OCI-LY7 (cell line): ENCODE data around the gene SYT9. TPM values are rescaled to one million over a fixed set of nuclear protein-coding genes. Genes with fewer than 3 reads are reported as not detected.

ENCODE experiments used
- BruUV-seq: library from RNA; stranded (reverse); fragments of 400-500 nt; replicated peaks from 2 replicates; lab custom pipeline; 2021; lab: Mats Ljungman, UMichigan
- CTCF ChIA-PET: fragments of 300-600 bp; sonication (Branson Sonifier 250); formaldehyde crosslinking; loops from one replicate; lab custom pipeline; 2022; ENCODE audit warnings: antibody characterized with exemption; ENCODE audit not compliant: unreplicated experiment; lab: Charles Lee
- POLR2A ChIA-PET: fragments of 300-600 bp; sonication (Branson Sonifier 250); formaldehyde crosslinking; loops from one replicate; lab custom pipeline; 2022; ENCODE audit warnings: antibody characterized with exemption; lab: Charles Lee
- DNase-seq: peaks from one replicate; pipeline ENCODE4 v3.0.0-alpha.2; 2015; ENCODE audit warnings: low spot score
- H2AFZ ChIP-seq: fragments of 200-600 bp; sonication (generic), shearing (Covaris generic); 2 replicates; pipeline ENCODE4 v1.6.1; 2014; ENCODE audit warnings: mild to moderate bottlenecking, antibody characterized with exemption, low read length, moderate library complexity
- H3K27ac ChIP-seq: fragments of 200-600 bp; sonication (generic); 2 replicates; pipeline ENCODE4 v1.5.1; 2014; ENCODE audit warnings: mixed run types, low read depth, mild to moderate bottlenecking, moderate library complexity, low read length, inconsistent platforms; ENCODE audit not compliant: poor library complexity, severe bottlenecking
- H3K36me3 ChIP-seq: fragments of 200-600 bp; sonication (generic); 2 replicates; pipeline ENCODE4 v1.6.1; 2014; ENCODE audit warnings: mild to moderate bottlenecking, antibody characterized with exemption, low read length, moderate library complexity, mixed read lengths; ENCODE audit not compliant: insufficient read depth
- H3K4me1 ChIP-seq: fragments of 200-600 bp; sonication (generic); 2 replicates; pipeline ENCODE4 v1.5.1; 2014; ENCODE audit warnings: mild to moderate bottlenecking, low read length; ENCODE audit not compliant: insufficient read depth, poor library complexity, severe bottlenecking
- H3K4me2 ChIP-seq: fragments of 200-600 bp; sonication (generic); 2 replicates; pipeline ENCODE4 v1.6.1; 2014; ENCODE audit warnings: mild to moderate bottlenecking, low read length
- H3K4me3 ChIP-seq: fragments of 200-600 bp; sonication (generic); 2 replicates; pipeline ENCODE4 v1.5.1; 2014; ENCODE audit warnings: mild to moderate bottlenecking, low read depth, low read length; ENCODE audit not compliant: poor library complexity, severe bottlenecking
- H3K79me2 ChIP-seq: fragments of 200-600 bp; sonication (generic); 2 replicates; pipeline ENCODE4 v1.6.1; 2016; ENCODE audit warnings: low read depth, mild to moderate bottlenecking, low read length, moderate library complexity, mixed read lengths; ENCODE audit not compliant: insufficient read depth
- H3K9me2 ChIP-seq: fragments of 200-600 bp; sonication (generic); 2 replicates; pipeline ENCODE4 v1.6.1; 2016; ENCODE audit warnings: mild to moderate bottlenecking, low read length, mixed read lengths; ENCODE audit not compliant: insufficient read depth
- H3K9me3 ChIP-seq: fragments of 200-600 bp; sonication (generic); 2 replicates; pipeline ENCODE4 v1.6.1; 2014; ENCODE audit warnings: mild to moderate bottlenecking, mixed run types, low read length, mixed read lengths
- H4K20me1 ChIP-seq: fragments of 200-600 bp; sonication (generic); 2 replicates; pipeline ENCODE4 v1.6.1; 2014; ENCODE audit warnings: mild to moderate bottlenecking, antibody characterized with exemption, low read length, moderate library complexity, mixed read lengths; ENCODE audit not compliant: insufficient read depth
- EZH2phosphoT487 ChIP-seq: fragments of 200-600 bp; sonication (generic); IDR thresholded peaks from 2 replicates; pipeline ENCODE4 v1.6.1; 2018; ENCODE audit warnings: low read depth, borderline replicate concordance, mild to moderate bottlenecking, mixed run types, antibody characterized with exemption, low read length, moderate library complexity, mixed read lengths
- intact Hi-C: fragments of 100-400 bp; cut with micrococcal nuclease; formaldehyde crosslinking; loops from one replicate; pipeline ENCODE4 v1.10.0; 2022; ENCODE audit not compliant: unreplicated experiment
- total RNA-seq, 2 experiments: library from RNA; depleted of rRNA in 1 of 2; stranded (reverse); fragments of >200 nt in 1 of 2; shearing (Covaris generic) in 1 of 2; gene quantifications; 2 replicates each; pipeline ENCODE4 v1.2.3, GENCODE V29; 2014 to 2022
- TF ChIP-seq, protein P1 (sequence below): fragments of 200-600 bp; sonication (generic); conservative IDR thresholded peaks from 2 replicates; pipeline ENCODE4 v1.5.1; 2014; ENCODE audit warnings: mild to moderate bottlenecking, antibody characterized with exemption, low read length, moderate library complexity, mixed read lengths

SYT9 gene
- total RNA-seq, 2 experiments from 2014 or later: 0.19 TPM; not detected in 1

DNA sequence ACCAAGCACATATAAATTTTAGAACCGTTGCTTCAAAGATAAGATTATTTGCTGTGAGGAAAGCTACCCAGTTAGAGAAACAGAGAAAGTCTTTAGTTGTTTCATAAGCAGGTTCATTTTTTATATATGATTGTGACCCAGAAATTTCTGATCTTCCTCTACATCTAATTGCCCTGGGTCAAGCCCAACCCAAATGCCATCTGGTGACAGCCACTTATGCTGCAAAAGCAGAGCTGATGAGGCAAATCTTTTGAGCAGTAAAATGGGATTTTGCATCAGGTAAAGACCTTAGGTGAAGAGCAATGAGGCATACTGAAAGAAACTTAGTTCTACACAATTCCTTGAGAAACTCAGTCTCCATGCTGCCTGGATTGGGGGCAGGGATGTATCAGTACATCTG, 28.0 kb downstream of the SYT9 start:
- ChIA-PET POLR2A (interaction anchor here (0.6 to 0.8 kb wide), 2 partner anchors 31 to 522 kb away, joined by 3 read pairs; no protein-coding TSS in a partner anchor), CTCF (no interaction called here)

DNA sequence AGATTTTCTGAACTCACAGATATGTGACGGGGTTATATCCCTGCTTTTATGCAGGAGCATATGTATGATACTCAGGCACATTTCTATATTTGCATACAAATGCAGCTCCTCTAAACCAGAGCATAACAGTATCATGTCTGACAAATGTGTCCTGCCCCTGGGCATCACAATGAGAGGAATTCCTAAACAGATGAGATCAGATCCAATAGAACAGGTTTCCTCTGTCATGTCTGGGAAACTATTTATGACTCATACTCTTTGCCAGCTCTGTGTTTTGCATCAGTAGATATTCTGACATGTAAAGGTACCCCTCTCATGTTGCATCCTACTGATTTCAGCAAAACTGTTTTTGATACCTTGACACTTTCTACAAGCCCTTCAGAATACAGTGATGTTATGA, 29.4 kb downstream of the SYT9 start:
- H3K27ac ChIP-seq: no peak overlapping the region
- no peaks in the 10 kb centered on the region for H3K36me3 ChIP-seq
- no peaks in the 10 kb centered on the region for H3K79me2 ChIP-seq
- DNase-seq: no peak
- no peaks in the 10 kb centered on the region for H3K9me2 ChIP-seq
- no peak for TF ChIP-seq EZH2phosphoT487
- TF ChIP-seq, protein P1, sequence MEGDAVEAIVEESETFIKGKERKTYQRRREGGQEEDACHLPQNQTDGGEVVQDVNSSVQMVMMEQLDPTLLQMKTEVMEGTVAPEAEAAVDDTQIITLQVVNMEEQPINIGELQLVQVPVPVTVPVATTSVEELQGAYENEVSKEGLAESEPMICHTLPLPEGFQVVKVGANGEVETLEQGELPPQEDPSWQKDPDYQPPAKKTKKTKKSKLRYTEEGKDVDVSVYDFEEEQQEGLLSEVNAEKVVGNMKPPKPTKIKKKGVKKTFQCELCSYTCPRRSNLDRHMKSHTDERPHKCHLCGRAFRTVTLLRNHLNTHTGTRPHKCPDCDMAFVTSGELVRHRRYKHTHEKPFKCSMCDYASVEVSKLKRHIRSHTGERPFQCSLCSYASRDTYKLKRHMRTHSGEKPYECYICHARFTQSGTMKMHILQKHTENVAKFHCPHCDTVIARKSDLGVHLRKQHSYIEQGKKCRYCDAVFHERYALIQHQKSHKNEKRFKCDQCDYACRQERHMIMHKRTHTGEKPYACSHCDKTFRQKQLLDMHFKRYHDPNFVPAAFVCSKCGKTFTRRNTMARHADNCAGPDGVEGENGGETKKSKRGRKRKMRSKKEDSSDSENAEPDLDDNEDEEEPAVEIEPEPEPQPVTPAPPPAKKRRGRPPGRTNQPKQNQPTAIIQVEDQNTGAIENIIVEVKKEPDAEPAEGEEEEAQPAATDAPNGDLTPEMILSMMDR: no peak
- no peaks in the 10 kb centered on the region for H3K4me1 ChIP-seq
- no peaks in the 10 kb centered on the region for H4K20me1 ChIP-seq
- no peaks in the 10 kb centered on the region for H3K9me3 ChIP-seq
- H2AFZ ChIP-seq: no peak overlapping the region
- ChIA-PET CTCF (no interaction called here), POLR2A (no interaction called here)
- no TSS peak for BruUV-seq
- no peak overlapping the region for H3K4me2 ChIP-seq
- H3K4me3 ChIP-seq: no peak overlapping the region
- intact Hi-C loops: no loop called here

More for the DNA sequence above, 28.0 kb downstream of the SYT9 start:
- no peak for TF ChIP-seq EZH2phosphoT487
- TF ChIP-seq, protein P1: no peak
- Histone ChIP-seq H3K79me2 (no peaks in the 10 kb centered on the region), H4K20me1 (no peaks in the 10 kb centered on the region), H3K9me2 (no peaks in the 10 kb centered on the region), H3K4me2 (no peak overlapping the region), H3K36me3 (no peaks in the 10 kb centered on the region), H3K9me3 (no peaks in the 10 kb centered on the region), H3K4me3 (no peak overlapping the region), H2AFZ (no peak overlapping the region), H3K4me1 (no peaks in the 10 kb centered on the region), H3K27ac (no peak overlapping the region)
- intact Hi-C loops: loop anchor here (10.0 kb wide), 1 partner anchor 465 kb away; no protein-coding TSS in a partner anchor
- BruUV-seq: no TSS peak
- DNase-seq: no peak

DNA sequence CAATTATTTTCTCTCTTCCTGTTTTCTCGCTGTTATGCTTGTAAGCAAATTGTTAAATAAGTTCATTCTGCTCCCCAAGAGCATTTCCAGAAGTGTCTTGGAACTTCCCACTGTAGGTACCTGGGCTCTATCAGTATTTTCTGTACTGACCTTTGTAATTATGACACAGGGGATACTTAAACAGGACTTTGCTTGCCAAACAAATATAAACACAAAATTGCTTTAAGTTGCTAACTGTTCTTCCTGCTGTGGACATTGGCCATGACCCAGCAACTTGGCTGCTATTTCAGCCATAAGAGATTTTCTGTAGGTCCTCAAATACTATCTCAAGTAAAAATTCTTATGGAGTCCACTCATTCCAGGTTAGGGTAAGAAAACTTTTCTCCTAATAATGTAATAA, 30.1 kb downstream of the SYT9 start:
- Histone ChIP-seq H3K4me2 (no peak overlapping the region), H2AFZ (no peak overlapping the region), H3K9me3 (no peaks in the 10 kb centered on the region), H3K4me3 (no peak overlapping the region), H3K4me1 (no peaks in the 10 kb centered on the region), H3K9me2 (no peaks in the 10 kb centered on the region), H4K20me1 (no peaks in the 10 kb centered on the region), H3K27ac (no peak overlapping the region), H3K79me2 (no peaks in the 10 kb centered on the region), H3K36me3 (no peaks in the 10 kb centered on the region)
- ChIA-PET CTCF (no interaction called here), POLR2A (no interaction called here)
- BruUV-seq: no TSS peak
- intact Hi-C loops: no loop called here
- TF ChIP-seq, protein P1: no peak
- no peak for TF ChIP-seq EZH2phosphoT487
- DNase-seq: no peak
